ENCODE measurements around the gene TSPAN5. TPM values are rescaled to one million over a fixed set of nuclear protein-coding genes. Genes with fewer than 3 reads are reported as not detected.

Gene TSPAN5
- polyA plus RNA-seq, 1 donor from 2014 or later = 18.8 TPM

- TF ChIP-seq REST (IDR thresholded peaks at IDR 0.05; ENCODE audit: borderline replicate concordance) (no peak), POLR2AphosphoS5 (IDR thresholded peaks at IDR 0.05) (no peak), SMC3 (conservative IDR thresholded peaks at IDR 0.05; ENCODE audit: poor library complexity) (no peak), MXI1 (conservative IDR thresholded peaks at IDR 0.05; ENCODE audit: poor library complexity, severe bottlenecking) (no peak), RAD21 (conservative IDR thresholded peaks at IDR 0.05) (no peak), TAF1 (IDR thresholded peaks at IDR 0.05; ENCODE audit: low read depth) (no peak), EZH2 (IDR thresholded peaks at IDR 0.05; ENCODE audit: borderline replicate concordance, insufficient read depth, low read length, poor library complexity, severe bottlenecking) (no peak), EP300 (conservative IDR thresholded peaks at IDR 0.05; ENCODE audit: poor library complexity, severe bottlenecking) (no peak), CTCF (IDR thresholded peaks at IDR 0.05; ENCODE audit: poor library complexity, severe bottlenecking) (no peak)
- H4K20me1 ChIP-seq (ENCODE audit: insufficient read depth) = no peaks in the 10 kb centered on the region
- no peak overlapping the region for H3K4me3 ChIP-seq (ENCODE audit: low read length)
- H3K9me2 ChIP-seq (ENCODE audit: insufficient read depth, low read length) = no peaks in the 10 kb centered on the region
- H2AFZ ChIP-seq (ENCODE audit: low read depth, low read length) = no peak overlapping the region
- no peaks in the 10 kb centered on the region for H3K27me3 ChIP-seq (ENCODE audit: insufficient read depth, low read depth, low read length)
- no peaks in the 10 kb centered on the region for H3K9me3 ChIP-seq (ENCODE audit: low read length)
- no peaks in the 10 kb centered on the region for H3F3A ChIP-seq (ENCODE audit: insufficient read depth, low read length, poor library complexity, severe bottlenecking)
- peaks cover 4% of the 10 kb centered on the region for H3K79me2 ChIP-seq (replicated peaks; ENCODE audit: insufficient read depth, low read length)
- no peak overlapping the region for H3K9ac ChIP-seq (ENCODE audit: low read length)
- H3K27ac ChIP-seq (ENCODE audit: low read length) = no peak overlapping the region
- peaks cover 6% of the 10 kb centered on the region for H3K36me3 ChIP-seq (ENCODE audit: insufficient read depth, low read length)
- H3K4me2 ChIP-seq (ENCODE audit: low read length) = no peak overlapping the region
Measured at GRCh38 chr4:98506462-98507132, 151.8 kb downstream of the TSPAN5 start.

GRCh38 chr4:98505992-98506391 lies 152.4 kb downstream of the TSPAN5 start:
- H3K79me2 ChIP-seq (replicated peaks; ENCODE audit: insufficient read depth, low read length) = peaks cover 3% of the 10 kb centered on the region
- no peak overlapping the region for H3K9ac ChIP-seq (ENCODE audit: low read length)
- no peaks in the 10 kb centered on the region for H3K9me3 ChIP-seq (ENCODE audit: low read length)
- H3K4me2 ChIP-seq (ENCODE audit: low read length) = no peak overlapping the region
- H4K20me1 ChIP-seq (ENCODE audit: insufficient read depth) = no peaks in the 10 kb centered on the region
- no peak overlapping the region for H3K27ac ChIP-seq (ENCODE audit: low read length)
- peaks cover 6% of the 10 kb centered on the region for H3K36me3 ChIP-seq (ENCODE audit: insufficient read depth, low read length)
- no peaks in the 10 kb centered on the region for H3F3A ChIP-seq (ENCODE audit: insufficient read depth, low read length, poor library complexity, severe bottlenecking)
- no peaks in the 10 kb centered on the region for H3K27me3 ChIP-seq (ENCODE audit: insufficient read depth, low read depth, low read length)
- H3K4me3 ChIP-seq (ENCODE audit: low read length) = no peak overlapping the region
- no peak overlapping the region for H2AFZ ChIP-seq (ENCODE audit: low read depth, low read length)
- TF ChIP-seq MXI1 (conservative IDR thresholded peaks at IDR 0.05; ENCODE audit: poor library complexity, severe bottlenecking) (no peak), RAD21 (conservative IDR thresholded peaks at IDR 0.05) (no peak), SMC3 (conservative IDR thresholded peaks at IDR 0.05; ENCODE audit: poor library complexity) (no peak), POLR2AphosphoS5 (IDR thresholded peaks at IDR 0.05) (no peak), EP300 (conservative IDR thresholded peaks at IDR 0.05; ENCODE audit: poor library complexity, severe bottlenecking) (no peak), REST (IDR thresholded peaks at IDR 0.05; ENCODE audit: borderline replicate concordance) (no peak), TAF1 (IDR thresholded peaks at IDR 0.05; ENCODE audit: low read depth) (no peak), CTCF (IDR thresholded peaks at IDR 0.05; ENCODE audit: poor library complexity, severe bottlenecking) (no peak), EZH2 (IDR thresholded peaks at IDR 0.05; ENCODE audit: borderline replicate concordance, insufficient read depth, low read length, poor library complexity, severe bottlenecking) (no peak)
- no peaks in the 10 kb centered on the region for H3K9me2 ChIP-seq (ENCODE audit: insufficient read depth, low read length)

All from neural cell (in vitro differentiated cells).